ENCODE measurements around the gene RIPOR3.

The RIPOR3 gene

GRCh38 chr20:50586531-50587232 lies 104.7 kb downstream of the RIPOR3 start:
- peak; percentile 22 for DNase-seq

DNA sequence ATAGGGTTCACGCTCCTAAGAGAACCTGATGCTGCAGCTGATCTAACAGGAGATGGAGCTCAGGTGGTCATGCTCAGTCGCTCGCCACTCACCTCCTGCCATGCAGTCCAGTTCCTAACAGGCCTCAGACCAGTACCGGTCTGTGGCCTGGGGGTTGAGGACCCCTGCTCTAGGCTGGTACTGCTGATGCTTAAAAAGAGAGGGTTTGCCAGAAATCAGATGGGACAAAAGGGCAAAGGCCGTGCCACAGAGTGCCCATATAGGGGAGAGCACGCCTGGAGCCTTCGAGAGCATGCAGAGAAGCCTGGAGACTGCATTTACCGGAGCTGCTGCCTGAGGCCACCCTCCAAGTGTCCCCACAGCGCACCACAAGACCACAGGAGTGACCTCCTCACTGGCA lies 105.7 kb downstream of the RIPOR3 start:
- no peak for DNase-seq

DNA sequence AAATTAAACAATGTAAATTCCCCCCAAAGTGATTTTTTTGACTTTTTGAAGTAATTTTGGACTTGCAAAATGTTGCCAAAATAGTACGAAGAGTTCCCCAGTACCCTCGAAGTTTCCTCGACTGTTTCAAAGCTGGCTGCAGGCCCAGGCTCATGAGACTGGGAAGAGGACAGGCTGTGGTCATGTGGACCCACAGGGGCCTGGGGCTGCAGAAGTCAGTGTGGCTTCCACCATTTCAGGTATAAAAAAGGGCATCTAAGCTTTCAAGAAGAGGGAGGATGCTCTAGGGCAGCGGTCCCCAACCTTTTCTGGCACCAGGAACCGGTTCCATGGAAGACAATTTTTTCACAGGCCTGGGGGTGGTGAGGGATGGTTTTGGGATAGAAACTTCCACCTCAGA lies 106.1 kb downstream of the RIPOR3 start:
- no peak for DNase-seq

DNA sequence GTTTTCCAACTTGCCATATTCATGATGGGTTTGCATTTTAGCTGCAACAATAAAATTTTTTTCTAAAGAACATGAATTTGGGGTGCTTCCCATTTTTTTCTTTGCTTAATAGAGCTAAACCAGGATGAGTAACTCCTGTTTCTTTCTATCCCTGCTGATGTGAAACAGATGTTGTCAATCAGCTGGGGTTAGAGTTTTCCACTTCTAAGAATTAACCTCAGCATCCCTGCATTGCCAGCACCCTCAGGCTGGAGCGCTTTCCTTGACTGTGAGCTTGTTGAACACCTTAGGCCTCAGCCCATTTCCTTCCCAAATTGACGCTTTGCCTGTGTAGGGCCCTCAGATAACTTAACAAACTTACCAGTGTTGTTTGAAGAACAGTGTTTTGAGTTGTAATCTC lies 106.7 kb downstream of the RIPOR3 start:
- DNase-seq, result no peak

DNA sequence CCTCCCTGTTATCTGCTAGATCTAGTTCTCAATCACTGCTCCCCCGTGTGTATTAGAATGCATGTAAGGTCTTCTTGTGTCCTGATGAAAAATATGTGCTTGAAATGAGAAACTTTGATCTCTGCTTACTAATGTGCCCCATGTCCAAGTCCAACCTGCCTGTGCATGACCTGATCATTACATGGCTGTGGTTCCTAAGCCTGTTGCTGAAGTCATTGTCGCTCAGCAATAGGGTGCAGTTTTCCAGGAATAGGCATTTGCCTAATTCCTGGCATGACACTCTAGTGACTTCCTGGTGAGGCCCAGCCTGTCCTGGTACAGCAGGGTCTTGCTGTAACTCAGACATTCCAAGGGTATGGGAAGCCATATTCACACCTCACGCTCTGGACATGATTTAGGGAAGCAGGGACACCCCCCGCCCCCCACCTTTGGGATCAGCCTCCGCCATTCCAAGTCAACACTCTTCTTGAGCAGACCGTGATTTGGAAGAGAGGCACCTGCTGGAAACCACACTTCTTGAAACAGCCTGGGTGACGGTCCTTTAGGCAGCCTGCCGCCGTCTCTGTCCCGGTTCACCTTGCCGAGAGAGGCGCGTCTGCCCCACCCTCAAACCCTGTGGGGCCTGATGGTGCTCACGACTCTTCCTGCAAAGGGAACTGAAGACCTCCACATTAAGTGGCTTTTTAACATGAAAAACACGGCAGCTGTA lies 107.7 kb downstream of the RIPOR3 start:
- no peak for DNase-seq

- no peak for DNase-seq
Measured at GRCh38 chr20:50582591-50583234, 108.6 kb downstream of the RIPOR3 start.

GRCh38 chr20:50582092-50582491 lies 109.2 kb downstream of the RIPOR3 start:
- DNase-seq, result no peak

- no peak for DNase-seq
Measured at GRCh38 chr20:50580842-50581544, 110.3 kb downstream of the RIPOR3 start.

DNA sequence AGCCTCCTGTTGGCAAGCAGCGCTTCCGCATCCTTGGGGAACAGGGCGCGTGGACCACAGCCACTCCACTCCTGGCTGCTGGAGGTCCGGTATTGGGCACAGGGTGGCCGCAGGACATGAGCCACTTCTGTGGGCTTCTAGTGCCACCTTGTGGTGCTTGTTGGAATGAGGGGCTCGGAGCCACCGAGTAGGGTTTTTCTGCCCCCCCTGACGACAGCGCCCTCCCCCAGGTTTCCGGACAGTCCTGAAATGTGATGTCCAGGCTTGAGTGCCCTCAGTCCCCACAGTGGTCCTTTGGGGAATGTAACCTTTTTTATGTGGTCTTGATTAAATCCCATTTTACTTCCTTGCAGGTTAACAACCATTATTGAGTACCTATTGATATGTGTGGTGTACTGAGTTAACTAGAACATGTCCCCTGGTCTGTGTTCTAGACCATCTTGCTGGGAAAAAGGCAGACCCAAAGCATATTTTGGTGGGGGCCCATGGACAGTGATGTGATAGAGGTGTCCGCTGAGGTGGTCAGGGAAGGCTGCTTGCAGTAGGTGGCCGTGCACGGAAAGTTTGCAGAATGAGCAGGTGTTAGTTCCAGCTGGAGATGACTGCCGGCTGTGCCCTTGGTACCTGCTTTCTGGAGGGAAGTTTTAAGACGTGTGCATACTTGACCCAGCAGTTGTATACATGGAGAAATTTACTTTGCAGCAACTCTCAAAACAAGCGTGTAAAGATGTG lies 111.2 kb downstream of the RIPOR3 start:
- DNase-seq, result peak; percentile 20

GRCh38 chr20:50579511-50579910 lies 111.8 kb downstream of the RIPOR3 start:
- no peak for DNase-seq

DNA sequence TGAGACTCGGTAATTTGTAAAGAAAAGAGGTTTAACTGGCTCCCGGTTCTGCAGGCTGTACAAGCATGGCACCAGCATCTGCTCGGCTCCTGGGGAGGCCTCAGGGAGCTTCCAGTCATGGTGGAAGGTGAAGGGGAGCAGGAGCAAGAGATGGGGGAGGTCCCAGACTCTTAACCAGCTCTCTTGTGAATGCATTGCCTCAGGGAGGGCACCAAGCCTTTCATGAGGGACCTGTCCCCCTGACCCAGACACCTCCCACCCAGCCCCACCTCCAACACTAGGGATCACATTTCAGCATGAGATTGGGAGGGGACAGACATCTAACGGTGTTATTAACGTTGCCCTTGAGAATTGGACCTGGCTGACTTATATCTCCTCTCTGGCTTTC lies 112.6 kb downstream of the RIPOR3 start:
- DNase-seq, result no peak

DNA sequence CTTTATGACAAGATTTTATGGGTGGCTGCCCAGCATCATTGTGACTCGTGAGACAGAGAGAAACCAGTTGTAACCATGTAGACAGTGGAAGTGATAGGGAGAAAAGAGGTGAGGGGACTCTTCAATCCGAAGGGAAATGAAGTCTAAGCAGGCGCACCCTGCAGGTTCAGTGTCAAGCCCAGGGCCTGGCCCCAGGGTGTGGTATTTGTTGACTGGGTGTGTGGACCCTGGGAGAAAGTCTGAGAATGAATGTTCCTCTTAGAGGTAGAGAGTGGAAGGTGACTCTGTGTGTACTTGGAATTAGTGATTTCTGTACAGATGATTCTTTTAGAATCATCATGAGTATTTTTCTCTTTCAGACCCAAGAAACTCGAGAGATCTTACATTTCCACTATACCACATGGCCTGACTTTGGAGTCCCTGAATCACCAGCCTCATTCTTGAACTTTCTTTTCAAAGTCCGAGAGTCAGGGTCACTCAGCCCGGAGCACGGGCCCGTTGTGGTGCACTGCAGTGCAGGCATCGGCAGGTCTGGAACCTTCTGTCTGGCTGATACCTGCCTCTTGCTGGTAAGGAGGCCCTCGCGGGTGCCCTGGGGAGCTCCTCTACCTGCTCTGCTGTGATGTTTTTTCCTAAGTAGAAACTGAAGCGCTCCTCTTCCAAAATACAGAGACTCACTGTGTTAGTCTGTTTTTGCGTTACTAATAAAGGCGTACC lies 113.1 kb downstream of the RIPOR3 start:
- no peak for DNase-seq

GRCh38 chr20:50577175-50578018 lies 113.9 kb downstream of the RIPOR3 start:
- peak; percentile 59 for DNase-seq

- no peak for DNase-seq
Measured at GRCh38 chr20:50575865-50576720, 115.2 kb downstream of the RIPOR3 start.

GRCh38 chr20:50574586-50574985 lies 116.8 kb downstream of the RIPOR3 start:
- no peak for DNase-seq

DNA sequence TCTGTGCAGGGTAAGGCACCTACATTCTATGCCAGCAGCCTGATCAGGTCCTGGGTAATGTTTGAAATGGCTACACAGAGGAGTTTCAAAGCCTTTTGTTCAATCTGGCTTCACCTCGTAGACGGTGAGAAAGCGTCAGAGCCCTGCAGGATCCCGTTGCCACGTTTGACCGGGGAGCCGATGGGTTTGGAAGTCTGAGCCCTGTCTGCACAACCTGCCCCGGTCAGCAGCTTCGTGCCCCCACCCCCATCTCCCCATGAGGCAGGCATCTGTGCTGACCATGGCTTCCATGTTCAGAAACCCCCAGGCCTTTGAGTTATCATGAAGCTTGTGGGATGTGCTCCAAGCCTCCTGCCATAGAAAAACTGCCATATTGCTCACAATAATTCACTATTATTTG lies 117.2 kb downstream of the RIPOR3 start:
- no peak for DNase-seq

GRCh38 chr20:50572938-50573777 lies 118.2 kb downstream of the RIPOR3 start:
- DNase-seq, result peak; percentile 90

DNA sequence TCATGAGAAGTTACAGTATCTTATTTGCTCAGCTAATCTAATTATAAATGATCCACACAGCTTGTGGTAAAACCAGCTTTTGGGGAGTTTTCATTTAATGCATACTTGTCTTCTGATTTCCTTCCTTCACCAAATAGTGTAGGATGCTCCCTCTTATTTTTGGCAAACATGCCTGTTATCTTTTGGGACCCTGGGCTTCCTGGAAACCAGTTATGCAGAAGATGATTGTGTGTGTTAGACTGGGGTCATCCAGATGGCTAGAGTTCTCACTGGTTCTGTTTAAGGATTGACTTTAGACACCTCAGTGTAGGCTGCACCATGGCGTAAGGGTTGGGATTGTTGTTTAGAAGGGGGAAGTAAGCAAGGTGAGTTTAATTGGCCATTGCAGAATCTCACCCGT lies 119.9 kb downstream of the RIPOR3 start:
- no peak for DNase-seq
